Common myeloid progenitor, CD34-positive (primary cell): ENCODE data around the gene CFAP45.
A peak's percentile ranks its signal among the peaks of the same experiment; 100 is the strongest.

ENCODE experiments used
- CTCF ChIA-PET: fragments of 350-600 bp; sonication (Branson Sonifier 250); formaldehyde crosslinking; loops from one replicate; lab custom pipeline; 2021; ENCODE audit warnings: antibody characterized with exemption; lab: Charles Lee
- POLR2A ChIA-PET: fragments of 350-600 bp; sonication (Branson Sonifier 250); formaldehyde crosslinking; loops from one replicate; lab custom pipeline; 2021; ENCODE audit warnings: antibody characterized with exemption; lab: Charles Lee
- DNase-seq, 3 donors: peaks; one replicate each; pipeline versions ENCODE4 v3.0.0 to v3.0.0-alpha.2; 2013
- H3K27ac ChIP-seq, 2 experiments: 1 replicate in 1 of 2; 2 replicates in 1 of 2; pipeline ENCODE4 v1.7.0; 2013; ENCODE audit warnings: inconsistent platforms in 2 of 2, low read length in 2 of 2, mild to moderate bottlenecking in 2 of 2, low read depth in 1 of 2, moderate library complexity in 1 of 2; ENCODE audit not compliant: severe bottlenecking in 2 of 2, insufficient read depth in 1 of 2, poor library complexity in 1 of 2
- H3K27me3 ChIP-seq, 5 experiments: replicated peaks in 2 of 5; 1 replicate in 3 of 5; 2 replicates in 2 of 5; pipeline versions ENCODE4 v1.6.1 to v1.7.0; 2013; ENCODE audit warnings: low read length in 4 of 5, mild to moderate bottlenecking in 2 of 5, moderate library complexity in 2 of 5, inconsistent platforms in 1 of 5; ENCODE audit not compliant: insufficient read depth in 5 of 5, control insufficient read depth in 4 of 5
- H3K36me3 ChIP-seq, 4 experiments: 1 replicate in 2 of 4; 2 replicates in 2 of 4; pipeline versions ENCODE4 v1.6.1 to v1.7.0; 2013; ENCODE audit warnings: low read length in 3 of 4, control low read depth in 1 of 4, mild to moderate bottlenecking in 1 of 4; ENCODE audit not compliant: control insufficient read depth in 4 of 4, insufficient read depth in 4 of 4
- H3K4me1 ChIP-seq, 4 experiments: 1 replicate in 3 of 4; 2 replicates in 1 of 4; pipeline versions ENCODE4 v1.6.1 to v1.7.1; 2013; ENCODE audit warnings: low read length in 3 of 4, mild to moderate bottlenecking in 3 of 4, control low read depth in 1 of 4, inconsistent platforms in 1 of 4, moderate library complexity in 1 of 4; ENCODE audit not compliant: control insufficient read depth in 4 of 4, insufficient read depth in 4 of 4; ENCODE audit errors: control extremely low read depth in 1 of 4
- H3K4me3 ChIP-seq, 7 experiments: 1 replicate in 4 of 7; 2 replicates in 3 of 7; pipeline versions ENCODE4 v1.5.1 to v1.7.0; 2013; ENCODE audit warnings: mild to moderate bottlenecking in 7 of 7, low read length in 6 of 7, moderate library complexity in 6 of 7, inconsistent platforms in 2 of 7, low read depth in 2 of 7, control low read depth in 1 of 7; ENCODE audit not compliant: insufficient read depth in 4 of 7, control insufficient read depth in 1 of 7; ENCODE audit errors: extremely low read depth in 1 of 7
- H3K9me3 ChIP-seq, 5 experiments: 1 replicate in 4 of 5; 2 replicates in 1 of 5; pipeline versions ENCODE4 v1.6.1 to v1.7.1; 2013; ENCODE audit warnings: low read length in 4 of 5, mild to moderate bottlenecking in 2 of 5, inconsistent platforms in 1 of 5, low read depth in 1 of 5, moderate library complexity in 1 of 5; ENCODE audit not compliant: control insufficient read depth in 4 of 5, insufficient read depth in 2 of 5; ENCODE audit errors: control extremely low read depth in 1 of 5
- WGBS: methylation state at CpG from one replicate; pipeline ENCODE4 v1.1.5; 2013; ENCODE audit not compliant: insufficient coverage; 5-methylcytosine and 5-hydroxymethylcytosine counted together

The CFAP45 gene

DNA sequence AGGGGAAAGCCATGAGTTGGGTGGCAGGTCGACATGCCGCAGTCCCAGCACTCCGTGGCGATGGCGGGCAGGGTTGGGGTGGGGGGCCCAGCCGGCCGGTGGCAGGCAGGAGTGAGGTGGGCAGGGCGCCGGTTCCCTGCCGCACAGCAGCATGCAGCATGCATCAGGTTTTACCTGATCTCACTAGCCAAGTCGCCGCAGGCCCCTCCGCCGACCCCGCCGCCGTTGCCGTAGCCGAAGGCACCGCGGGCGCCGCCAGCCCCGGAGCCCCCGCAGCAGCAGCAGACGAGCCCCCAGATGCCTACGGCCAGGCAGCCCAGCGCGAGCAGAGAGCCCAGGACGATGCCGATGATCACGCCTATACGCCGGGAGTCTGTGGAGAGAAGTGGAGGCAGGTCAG lies 44.3 kb downstream of the CFAP45 start:
- Histone ChIP-seq H3K4me3 (peak overlapping the region in 1 of 7 experiments; percentile 84), H3K9me3 (no peaks in the 10 kb centered on the region), H3K27me3 (no peaks in the 10 kb centered on the region), H3K36me3 (peaks cover 0 to 3% (median 0%) of the 10 kb centered on the region in 4 experiments), H3K27ac (no peak overlapping the region), H3K4me1 (peaks cover 2 to 20% (median 14%) of the 10 kb centered on the region in 4 experiments)
- CTCF ChIA-PET: interaction anchor here (0.7 to 1.6 kb wide), 6 partner anchors 9 to 58 kb away, joined by 3 to 4 read pairs (median 4); no protein-coding TSS in a partner anchor
- POLR2A ChIA-PET: interaction anchor here (0.6 kb wide), 1 partner anchor 17 kb away, joined by 3 read pairs; no protein-coding TSS in a partner anchor
- 92% methylated on average over 30 of the region's 34 CpGs for WGBS
- DNase-seq: no peak

DNA sequence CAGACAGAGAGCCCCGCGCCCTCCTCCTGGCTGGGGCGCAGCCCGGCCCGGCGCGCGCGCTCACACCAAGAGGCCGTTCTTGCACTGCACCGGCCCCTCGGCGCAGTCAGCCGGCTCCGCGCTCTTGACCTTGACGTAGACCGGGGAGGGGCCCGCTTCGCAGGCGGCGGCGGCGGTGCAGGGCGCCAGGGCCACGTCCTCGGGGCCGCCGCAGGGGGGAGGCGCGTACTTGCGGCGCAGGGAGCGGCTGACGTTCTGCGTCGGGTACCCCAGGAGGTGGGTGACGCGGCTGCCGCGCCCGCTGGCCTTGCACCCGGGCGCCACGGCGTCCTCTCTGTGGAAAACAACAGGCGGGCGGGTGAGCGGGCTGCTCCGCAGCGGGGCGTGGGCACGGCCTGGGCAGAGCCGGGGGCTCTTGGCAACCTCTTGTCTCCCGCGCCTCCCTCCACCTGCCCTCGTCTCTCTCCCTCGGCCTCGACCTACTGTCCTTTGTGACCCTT lies 45.2 kb downstream of the CFAP45 start:
- DNase-seq: peak; percentile 68 to 88 (median 76)
- no peaks in the 10 kb centered on the region for H3K27me3 ChIP-seq

DNA sequence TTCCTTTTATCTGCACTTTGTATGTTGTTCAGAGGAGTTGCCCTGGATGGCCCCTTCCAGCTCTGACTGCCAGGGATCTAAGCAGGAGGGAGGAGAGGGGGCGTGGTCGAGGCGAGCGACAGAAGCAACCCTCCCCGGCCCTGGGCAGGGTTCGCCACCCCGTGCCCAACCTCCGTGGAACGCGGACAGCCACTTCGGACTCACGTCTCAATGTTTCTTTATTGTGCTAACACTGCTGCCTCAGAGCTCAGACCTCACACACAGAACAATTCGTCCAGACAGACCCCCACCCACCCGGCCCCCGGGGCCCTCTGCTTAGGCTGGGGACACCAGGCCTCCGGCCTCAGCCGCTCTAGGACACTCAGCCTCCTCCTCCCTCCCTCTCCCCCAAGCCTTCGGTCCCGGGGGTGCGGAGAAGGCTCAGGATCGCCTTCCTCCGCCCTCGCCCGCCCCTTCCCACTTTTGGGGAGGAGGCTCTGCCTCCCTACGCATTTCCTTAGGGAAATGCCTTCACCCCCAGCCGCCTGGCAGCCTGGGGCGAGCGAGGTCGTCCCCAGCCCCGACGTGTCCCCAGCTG lies 45.8 kb downstream of the CFAP45 start:
- Histone ChIP-seq H3K9me3 (no peaks in the 10 kb centered on the region), H3K4me3 (peak overlapping the region; percentile 60 to 84 (median 68)), H3K36me3 (peaks cover 0 to 3% (median 0%) of the 10 kb centered on the region in 4 experiments), H3K4me1 (peaks cover 2 to 20% (median 14%) of the 10 kb centered on the region in 4 experiments), H3K27me3 (no peaks in the 10 kb centered on the region), H3K27ac (peak overlapping the region in 1 of 2 experiments; percentile 47)
- ChIA-PET CTCF (interaction anchor here (0.8 to 3.4 kb wide), 11 partner anchors 12 to 73 kb away, joined by 3 to 16 read pairs (median 4); partner anchors contain the start of genes DUSP23 and FCRL6), POLR2A (interaction anchor here (0.6 to 1.2 kb wide), 4 partner anchors 33 to 545 kb away, joined by 3 read pairs; no protein-coding TSS in a partner anchor)
- 1% methylated on average over 21 of the region's 31 CpGs for WGBS
- DNase-seq: peak in 1 of 3 donors; percentile 40

More for the DNA sequence above, 45.2 kb downstream of the CFAP45 start:
- peaks cover 2 to 20% (median 14%) of the 10 kb centered on the region in 4 experiments for H3K4me1 ChIP-seq
- ChIA-PET POLR2A (interaction anchor here (0.6 to 1.2 kb wide), 3 partner anchors 18 to 69 kb away, joined by 3 read pairs; no protein-coding TSS in a partner anchor), CTCF (interaction anchor here (0.7 to 3.4 kb wide), 8 partner anchors 13 to 56 kb away, joined by 3 to 16 read pairs (median 4); no protein-coding TSS in a partner anchor)
- peak overlapping the region; percentile 60 to 84 (median 68) for H3K4me3 ChIP-seq
- no peaks in the 10 kb centered on the region for H3K9me3 ChIP-seq
- H3K27ac ChIP-seq: peak overlapping the region in 1 of 2 experiments; percentile 47
- WGBS: 0% methylated on average over 57 of the region's 59 CpGs
- H3K36me3 ChIP-seq: peaks cover 0 to 3% (median 0%) of the 10 kb centered on the region in 4 experiments

DNA sequence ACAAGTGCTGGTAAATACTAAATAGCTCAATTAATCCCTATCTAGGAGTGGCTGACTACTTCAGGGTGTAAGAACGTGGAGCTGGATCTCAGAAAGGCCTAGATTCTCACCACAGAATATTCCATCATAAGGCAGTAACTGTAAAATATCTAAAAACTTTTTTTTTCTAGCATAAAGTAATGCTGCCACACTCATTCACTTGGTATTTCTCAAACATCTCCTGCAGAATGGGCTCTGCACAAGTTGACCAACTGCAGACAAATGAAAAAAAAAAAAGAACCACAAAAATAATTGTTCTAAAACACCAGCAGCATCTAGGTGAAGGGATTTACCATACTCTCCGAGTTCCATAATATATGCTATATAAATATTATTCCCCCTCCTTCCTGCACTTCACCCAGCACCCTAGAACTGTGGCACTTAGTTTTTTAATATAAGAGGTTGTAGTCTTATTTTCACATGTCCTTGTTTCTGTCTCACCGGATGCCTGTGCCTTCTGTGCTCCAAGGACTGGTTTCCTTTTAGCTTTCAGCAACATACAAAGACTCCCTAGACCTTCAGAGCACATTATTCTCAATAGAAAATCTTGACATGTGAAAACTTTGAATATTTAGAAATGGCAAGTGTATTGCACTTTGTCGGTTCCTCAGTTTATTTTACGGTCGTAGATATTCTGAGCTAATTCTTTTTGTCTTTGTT lies 46.4 kb downstream of the CFAP45 start:
- Histone ChIP-seq H3K4me3 (peak overlapping the region in 5 of 7 experiments; percentile 60 to 84 (median 74)), H3K36me3 (peaks cover 0 to 3% (median 0%) of the 10 kb centered on the region in 4 experiments), H3K27me3 (no peaks in the 10 kb centered on the region), H3K9me3 (no peaks in the 10 kb centered on the region), H3K27ac (peak overlapping the region in 1 of 2 experiments; percentile 47), H3K4me1 (peaks cover 2 to 20% (median 14%) of the 10 kb centered on the region in 4 experiments)
- peak in 2 of 3 donors; percentile 62 to 65 for DNase-seq
- 7% methylated on average over 2 of the region's 6 CpGs for WGBS
- CTCF ChIA-PET: interaction anchor here (0.7 to 3.4 kb wide), 12 partner anchors 10 to 72 kb away, joined by 3 to 16 read pairs (median 3); partner anchors contain the start of genes DUSP23 and FCRL6
- POLR2A ChIA-PET: interaction anchor here (0.6 to 1.2 kb wide), 4 partner anchors 32 to 544 kb away, joined by 3 read pairs; no protein-coding TSS in a partner anchor

DNA sequence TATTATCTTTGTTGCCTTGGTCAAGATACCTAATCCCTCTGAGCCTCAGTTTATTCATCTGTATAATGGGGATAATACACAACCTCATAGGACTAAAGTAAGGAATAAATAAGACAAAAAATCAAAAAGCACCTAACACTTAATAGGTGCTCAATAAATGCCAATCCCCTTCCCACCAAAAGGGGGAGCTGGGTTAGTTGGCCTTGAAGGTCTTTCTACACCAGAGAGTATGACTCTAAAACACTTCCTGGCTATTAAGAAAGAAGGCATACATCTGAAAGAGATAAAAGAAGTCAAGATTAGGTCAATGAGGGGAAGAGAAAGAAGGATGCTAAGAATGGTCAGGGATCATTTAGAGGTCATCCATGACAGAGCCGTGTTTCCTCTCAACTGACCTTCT lies 48.6 kb downstream of the CFAP45 start:
- Histone ChIP-seq H3K4me1 (peaks cover 2 to 20% (median 14%) of the 10 kb centered on the region in 4 experiments), H3K27me3 (no peaks in the 10 kb centered on the region), H3K27ac (no peak overlapping the region), H3K9me3 (no peaks in the 10 kb centered on the region), H3K4me3 (no peak overlapping the region), H3K36me3 (no peaks in the 10 kb centered on the region)
- peak in 1 of 3 donors; percentile 21 for DNase-seq
- CTCF ChIA-PET: interaction anchor here (0.6 to 3.4 kb wide), 12 partner anchors 11 to 73 kb away, joined by 3 to 16 read pairs (median 4); no protein-coding TSS in a partner anchor
- POLR2A ChIA-PET: no interaction called here
- 100% methylated on average over 1 of the region's 1 CpG for WGBS

DNA sequence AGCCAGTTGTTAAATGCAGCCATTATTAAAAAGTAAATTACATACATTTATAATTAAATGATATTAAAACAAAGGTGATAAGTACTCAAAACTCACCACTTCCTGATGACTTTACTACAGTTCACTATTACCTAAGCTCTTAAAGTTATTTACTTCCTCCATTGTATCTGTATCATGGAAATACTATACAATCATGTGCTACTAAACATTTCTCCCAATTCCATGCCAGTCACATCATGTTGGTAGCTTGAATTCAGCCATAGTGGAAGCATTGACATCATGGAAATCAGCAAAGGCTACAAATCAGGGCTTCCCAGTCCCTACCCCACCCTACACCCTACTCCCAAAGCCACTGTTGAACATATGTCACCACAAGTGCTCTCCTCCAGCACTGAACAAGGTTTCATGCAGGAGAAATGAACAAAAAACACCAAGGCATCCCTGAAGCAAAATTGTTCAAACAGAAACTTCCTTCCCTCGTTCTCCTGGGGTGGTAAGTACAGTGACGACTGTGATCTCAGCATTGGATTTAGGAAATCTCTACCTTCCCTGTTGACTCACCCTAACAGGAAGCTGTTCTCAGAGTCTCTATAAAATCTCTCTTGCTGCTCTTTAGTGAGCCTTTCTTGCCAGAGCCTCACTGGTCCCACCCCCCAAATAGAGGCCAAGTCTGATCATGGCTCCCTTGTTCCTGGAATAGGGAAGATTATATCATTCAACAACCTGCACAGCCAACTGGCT lies 50.2 kb downstream of the CFAP45 start:
- no peak overlapping the region for H3K27ac ChIP-seq

More for the DNA sequence above, 50.2 kb downstream of the CFAP45 start:
- Histone ChIP-seq H3K9me3 (no peaks in the 10 kb centered on the region), H3K36me3 (no peaks in the 10 kb centered on the region), H3K27me3 (no peaks in the 10 kb centered on the region), H3K4me1 (peaks cover 0 to 14% (median 9%) of the 10 kb centered on the region in 4 experiments), H3K4me3 (no peak overlapping the region)
- ChIA-PET POLR2A (no interaction called here), CTCF (interaction anchor here (1.1 to 2.2 kb wide), 9 partner anchors 16 to 48 kb away, joined by 3 to 10 read pairs (median 3); partner anchors contain the start of gene FCRL6)
- WGBS: 40% methylated on average over 2 of the region's 2 CpGs
- no peak for DNase-seq
